HG02870 (cell line): Measurements from ENCODE around the gene FAM193B.
"Not testable (repeated sequence)": the region's sequence is repeated elsewhere in the genome, so short reads cannot be mapped to it uniquely, and the experiment has no call there.

ENCODE experiments used
- ATAC-seq: cut with Tn5 transposase; IDR thresholded peaks from one replicate; pipeline ENCODE4 v1.9.1; 2021; ENCODE audit warnings: mild to moderate bottlenecking, moderate library complexity; ENCODE audit not compliant: unreplicated experiment

FAM193B gene

DNA sequence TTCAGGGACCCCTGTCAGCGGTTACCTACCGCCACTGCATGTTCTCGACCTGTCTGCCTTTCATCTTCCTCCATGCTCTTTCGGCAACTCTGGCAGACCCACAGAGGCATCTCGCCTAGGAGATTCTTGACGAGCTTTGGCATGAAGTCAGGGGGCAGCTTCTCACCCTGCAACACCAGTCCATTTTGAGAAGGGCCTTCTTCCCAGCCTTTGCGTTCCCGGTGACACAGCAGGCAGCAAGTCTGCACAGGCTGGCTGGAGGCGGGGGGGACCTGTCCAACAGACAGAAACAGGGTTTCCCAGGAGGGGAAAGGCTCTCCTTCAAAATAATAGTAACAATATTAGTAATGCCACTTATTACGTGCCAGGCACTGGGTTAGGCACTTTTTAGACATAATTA is 15.5 kb downstream of the FAM193B start:
- no peak for ATAC-seq

GRCh38 chr5:177537389-177538361 is 16.7 kb downstream of the FAM193B start:
- ATAC-seq, result no peak

DNA sequence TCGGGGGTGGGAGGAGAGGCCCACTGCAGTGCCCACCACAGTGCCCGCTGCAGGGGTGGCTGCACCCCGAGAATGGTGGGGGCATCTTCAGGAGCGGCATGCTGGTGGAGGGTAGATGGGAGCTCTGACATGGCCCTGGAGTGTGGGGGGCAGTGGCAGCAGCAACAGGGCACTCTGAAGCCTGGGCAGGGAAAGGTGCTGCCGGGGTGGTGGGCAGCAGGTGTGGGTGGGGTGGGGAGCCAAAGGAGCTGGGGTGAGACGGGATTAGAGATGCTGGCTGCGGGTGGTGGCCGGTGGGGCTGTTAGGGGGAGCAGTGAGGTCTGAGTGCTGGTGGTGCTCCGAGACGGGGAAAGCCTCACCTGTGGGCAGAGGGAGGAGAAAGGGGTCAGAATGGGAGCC is 18.0 kb downstream of the FAM193B start:
- ATAC-seq, result no peak

- ATAC-seq, result no peak
These were observed 19.2 kb downstream of the FAM193B start for GRCh38 chr5:177535125-177535524.

- ATAC-seq, result not testable (repeated sequence)
These were observed 19.9 kb downstream of the FAM193B start for GRCh38 chr5:177534433-177534832.

DNA sequence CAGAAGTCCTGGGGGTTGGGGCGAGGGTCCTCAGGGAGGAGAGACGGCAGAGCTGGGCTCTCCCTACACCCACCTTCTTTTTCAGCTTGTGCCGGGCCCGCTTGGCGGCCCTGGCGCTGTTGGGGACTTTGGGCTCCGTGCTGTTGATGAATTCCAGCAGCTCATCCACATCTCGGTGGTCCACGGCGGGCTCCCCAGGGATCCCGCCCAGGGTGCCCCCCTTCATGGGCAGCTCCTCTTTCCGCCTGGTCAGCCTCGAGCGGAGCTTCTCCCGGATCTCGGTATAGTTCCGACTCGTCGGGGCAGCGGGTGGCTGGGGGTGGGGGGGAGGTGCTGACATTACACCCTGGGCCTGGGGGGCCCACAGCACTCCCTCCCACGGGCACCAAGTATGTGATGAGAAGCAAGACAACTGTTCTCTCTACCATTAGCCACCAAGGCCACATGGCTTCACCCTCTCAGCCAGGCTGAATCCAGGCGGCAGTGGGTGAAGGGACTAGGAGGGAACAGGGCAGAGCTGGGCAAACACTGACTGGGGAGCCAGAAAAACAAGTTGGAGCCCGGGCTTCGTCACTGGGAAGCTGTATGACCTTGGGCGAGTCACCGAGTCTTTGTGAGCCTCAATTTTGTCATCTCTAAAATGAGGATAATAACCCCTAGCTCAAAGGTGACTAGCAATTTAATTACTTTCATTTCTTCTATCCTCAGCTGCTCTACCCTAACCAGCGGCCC is 23.0 kb downstream of the FAM193B start:
- no peak for ATAC-seq

- ATAC-seq, result no peak
These were observed 23.7 kb downstream of the FAM193B start for GRCh38 chr5:177530638-177531037.

DNA sequence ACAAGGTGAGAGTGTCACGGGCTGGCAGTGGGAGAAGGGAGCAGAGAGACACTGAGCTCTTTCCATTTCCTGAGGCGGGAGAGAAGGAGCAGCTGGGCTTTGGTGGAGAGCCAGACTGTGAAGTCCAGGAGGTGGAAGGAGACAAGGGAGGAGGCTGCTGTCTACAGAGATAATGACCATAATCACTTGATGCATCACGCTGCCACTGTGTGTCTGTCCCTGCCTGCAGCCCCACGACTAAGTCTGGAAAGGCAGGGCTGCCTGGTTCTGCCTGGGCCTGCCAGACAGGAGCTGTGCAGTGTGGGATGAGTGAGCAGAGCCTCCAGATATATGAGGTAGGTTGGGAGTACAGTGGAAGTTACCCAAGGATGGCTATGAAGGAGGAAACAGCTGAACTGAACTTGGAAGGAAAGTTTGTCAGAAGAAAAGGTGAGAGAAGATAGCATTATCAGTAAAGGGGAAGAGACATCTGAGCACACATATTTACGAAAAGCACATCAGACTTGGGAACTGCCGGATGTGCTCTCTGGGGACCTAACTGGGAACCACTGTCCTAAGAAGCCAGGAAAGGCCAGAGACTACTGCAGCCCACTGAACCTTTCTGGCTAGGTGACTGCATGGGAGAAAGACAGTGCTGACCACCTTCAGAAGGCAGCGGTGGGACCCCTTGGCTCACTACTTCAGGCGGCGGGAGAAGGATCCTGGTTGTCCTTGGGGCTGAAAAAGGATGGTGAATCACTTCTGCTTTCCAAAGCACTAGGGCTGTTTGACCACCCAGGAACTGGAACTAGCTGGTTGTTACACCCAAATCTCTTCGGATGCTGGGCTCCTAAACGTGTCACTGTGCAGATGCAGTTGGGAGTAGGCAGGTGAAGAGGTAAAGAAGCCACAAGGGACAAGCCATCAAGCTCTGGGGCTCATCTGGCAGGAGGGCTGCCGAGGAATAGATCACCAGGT is 24.8 kb downstream of the FAM193B start:
- ATAC-seq, result no peak

- ATAC-seq, result no peak
These were observed 25.7 kb downstream of the FAM193B start for GRCh38 chr5:177528631-177529030.

GRCh38 chr5:177527595-177527994 is 26.8 kb downstream of the FAM193B start:
- no peak for ATAC-seq

GRCh38 chr5:177526791-177527190 is 27.6 kb downstream of the FAM193B start:
- no peak for ATAC-seq

- no peak for ATAC-seq
These were observed 28.2 kb downstream of the FAM193B start for GRCh38 chr5:177526191-177526590.

- ATAC-seq, result no peak
These were observed 29.3 kb downstream of the FAM193B start for GRCh38 chr5:177524941-177525655.

DNA sequence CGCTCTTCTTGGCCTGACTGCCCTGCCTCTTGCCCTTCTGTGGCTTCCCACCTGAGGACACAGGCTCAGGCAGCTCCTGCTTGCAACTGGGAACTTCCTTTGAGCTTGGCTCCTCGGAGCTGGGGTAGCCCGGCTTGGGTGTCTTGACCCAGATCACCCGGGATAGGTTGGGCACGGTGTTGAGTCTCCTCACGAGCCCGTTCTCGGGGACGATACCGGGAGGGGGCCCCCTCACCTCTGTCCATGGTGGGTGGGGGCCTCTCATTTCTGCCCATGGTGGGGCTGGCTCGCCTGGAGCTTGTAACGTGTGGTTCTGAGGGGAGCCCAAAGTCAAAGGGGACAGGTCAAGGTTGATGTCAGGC is 29.8 kb downstream of the FAM193B start:
- ATAC-seq, result no peak

- ATAC-seq, result no peak
These were observed 30.4 kb downstream of the FAM193B start for GRCh38 chr5:177523711-177524538.

DNA sequence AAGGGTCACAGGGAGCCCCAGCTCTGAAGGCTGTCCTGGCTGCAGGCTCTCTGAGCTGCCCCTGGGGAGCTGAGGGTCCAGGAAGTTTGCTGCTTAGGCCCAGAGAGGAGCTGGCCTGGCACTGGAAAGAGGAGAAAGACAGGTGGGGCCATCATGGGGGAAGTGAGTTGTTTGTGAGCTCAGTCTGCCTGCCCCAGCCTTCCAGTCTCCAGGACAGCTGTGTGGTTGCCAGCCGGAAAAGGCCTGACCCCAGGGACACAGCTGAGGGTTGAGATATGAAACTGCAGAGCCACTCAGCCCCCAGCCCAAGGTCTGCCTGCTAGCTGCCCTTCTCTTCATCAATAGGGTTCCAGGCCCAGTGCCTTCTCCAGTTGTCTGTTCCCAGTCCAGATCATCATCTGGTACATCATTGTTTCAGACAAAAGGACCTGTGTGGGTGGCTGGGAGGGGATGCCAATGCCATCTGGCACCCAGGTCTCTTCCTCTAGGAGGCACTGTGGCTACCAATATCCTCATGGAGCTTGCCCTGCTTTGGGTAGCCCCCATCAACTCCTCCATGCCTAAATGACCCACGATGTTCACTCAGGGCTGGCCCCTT is 33.3 kb downstream of the FAM193B start:
- ATAC-seq, result no peak

DNA sequence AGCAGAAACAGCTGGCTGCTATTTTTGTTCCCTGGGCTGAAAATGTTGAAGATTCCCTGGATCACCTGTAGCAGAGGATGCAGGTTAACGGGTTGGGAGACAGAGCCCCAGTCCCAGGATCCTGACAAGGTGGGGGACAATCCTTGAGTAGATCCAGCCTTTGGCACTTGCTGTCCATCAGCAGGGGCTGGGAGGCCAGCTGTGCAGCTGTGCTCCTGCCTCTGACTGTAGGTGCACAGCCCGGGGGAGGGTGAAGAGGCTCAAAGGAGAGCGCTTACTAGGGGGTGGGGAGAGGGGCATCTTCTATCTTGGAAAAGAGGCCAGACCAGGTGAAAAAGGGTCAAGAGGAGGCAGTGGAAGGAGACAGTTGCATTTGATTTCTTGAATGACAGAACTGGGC is 34.1 kb downstream of the FAM193B start:
- no peak for ATAC-seq

DNA sequence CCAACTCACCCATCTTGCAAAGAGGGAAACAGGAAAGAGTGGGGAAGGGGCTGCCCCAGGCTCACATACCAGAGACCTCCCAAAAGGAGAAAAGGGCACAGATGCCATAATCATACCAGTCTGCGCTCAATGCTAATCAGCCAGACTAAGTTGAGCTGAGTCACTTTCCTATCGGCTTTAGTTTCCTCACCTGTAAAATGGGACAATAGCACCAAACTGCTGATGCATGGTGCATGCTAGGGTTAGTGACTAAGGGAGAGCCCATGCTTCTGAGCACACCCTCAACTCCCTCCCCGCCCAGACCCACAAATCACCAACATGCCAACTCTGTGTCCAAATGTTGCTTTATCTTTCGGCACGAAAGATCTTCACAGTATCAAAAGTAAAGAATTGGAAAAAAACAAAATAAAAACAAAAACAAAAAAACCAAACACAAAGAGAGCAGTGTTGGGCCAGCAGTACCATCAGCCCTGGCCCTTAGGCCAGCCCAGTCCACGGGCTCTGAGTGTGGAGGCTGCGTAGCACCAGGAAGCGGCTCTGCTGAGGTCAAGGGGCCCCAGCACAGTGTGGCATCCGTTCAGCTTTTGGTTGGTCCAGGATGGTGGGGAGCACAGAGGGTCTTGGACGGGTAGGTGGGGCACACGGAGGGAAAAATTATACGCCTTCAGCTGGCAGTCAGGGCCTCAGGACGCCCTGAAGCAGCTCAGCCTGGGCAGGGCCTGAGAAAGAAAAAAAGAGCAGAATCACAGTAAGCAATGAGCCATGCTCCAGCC is 34.7 kb downstream of the FAM193B start:
- ATAC-seq, result no peak
